DOHH2 (cell line): ENCODE results near the gene TCF15.
A peak's percentile ranks its signal among the peaks of the same experiment; 100 is the strongest.

Experiments used
- H3F3A ChIP-seq: fragments of 200-600 bp; sonication (generic), shearing (Covaris generic); 2 replicates; pipeline ENCODE4 v1.6.0; 2016; ENCODE audit warnings: antibody characterized with exemption, mild to moderate bottlenecking; ENCODE audit not compliant: control insufficient read depth, insufficient read depth
- H3K27ac ChIP-seq: fragments of 200-600 bp; sonication (generic); 2 replicates; pipeline ENCODE4 v1.5.1; 2014; ENCODE audit warnings: low read depth, mild to moderate bottlenecking, low read length, moderate library complexity
- H3K27me3 ChIP-seq: fragments of 200-600 bp; sonication (generic); 2 replicates; pipeline ENCODE4 v1.6.1; 2014; ENCODE audit warnings: mild to moderate bottlenecking, low read length, mixed read lengths; ENCODE audit not compliant: control insufficient read depth
- H3K36me3 ChIP-seq: fragments of 200-600 bp; sonication (generic); 2 replicates; pipeline ENCODE4 v1.6.1; 2014; ENCODE audit warnings: mild to moderate bottlenecking, low read length, moderate library complexity, mixed read lengths; ENCODE audit not compliant: control insufficient read depth
- H3K4me1 ChIP-seq: fragments of 200-600 bp; sonication (generic); 2 replicates; pipeline ENCODE4 v1.6.1; 2014; ENCODE audit warnings: mild to moderate bottlenecking, low read length, mixed read lengths; ENCODE audit not compliant: control insufficient read depth
- H3K4me2 ChIP-seq: fragments of 200-600 bp; sonication (generic); 2 replicates; pipeline ENCODE4 v1.6.0; 2014; ENCODE audit warnings: mild to moderate bottlenecking, low read length, moderate library complexity
- H3K4me3 ChIP-seq: fragments of 200-600 bp; sonication (generic); 2 replicates; pipeline ENCODE4 v1.5.1; 2014; ENCODE audit warnings: mild to moderate bottlenecking, low read length, mixed read lengths
- H3K79me2 ChIP-seq: fragments of 200-600 bp; sonication (generic); 2 replicates; pipeline ENCODE4 v1.6.1; 2014; ENCODE audit warnings: mild to moderate bottlenecking, low read length, mixed read lengths; ENCODE audit not compliant: control insufficient read depth
- H3K9me2 ChIP-seq: fragments of 200-600 bp; sonication (generic); replicated peaks from 2 replicates; pipeline ENCODE4 v1.6.1; 2014; ENCODE audit warnings: mild to moderate bottlenecking, low read length, mixed read lengths; ENCODE audit not compliant: control insufficient read depth
- H3K9me3 ChIP-seq: fragments of 200-600 bp; sonication (generic); 2 replicates; pipeline ENCODE4 v1.6.1; 2014; ENCODE audit warnings: antibody characterized with exemption, low read length, mixed read lengths; ENCODE audit not compliant: control insufficient read depth, insufficient read depth
- H4K20me1 ChIP-seq: fragments of 200-600 bp; sonication (generic); 2 replicates; pipeline ENCODE4 v1.6.0; 2014; ENCODE audit warnings: low read depth, mild to moderate bottlenecking, antibody characterized with exemption, low read length, moderate library complexity; ENCODE audit not compliant: control insufficient read depth, insufficient read depth
- EZH2phosphoT487 ChIP-seq: fragments of 200-600 bp; sonication (generic); IDR thresholded peaks from 2 replicates; pipeline ENCODE4 v1.6.1; 2017; ENCODE audit warnings: borderline replicate concordance, mild to moderate bottlenecking, antibody characterized with exemption, low read length, moderate library complexity, mixed read lengths
- TF ChIP-seq, protein P1 (sequence below): fragments of 200-600 bp; sonication (generic); IDR thresholded peaks from one replicate; pipeline ENCODE4 v1.5.1; 2014; ENCODE audit warnings: antibody characterized with exemption, mild to moderate bottlenecking, low read depth, low read length; ENCODE audit not compliant: poor library complexity, severe bottlenecking

Gene TCF15

DNA sequence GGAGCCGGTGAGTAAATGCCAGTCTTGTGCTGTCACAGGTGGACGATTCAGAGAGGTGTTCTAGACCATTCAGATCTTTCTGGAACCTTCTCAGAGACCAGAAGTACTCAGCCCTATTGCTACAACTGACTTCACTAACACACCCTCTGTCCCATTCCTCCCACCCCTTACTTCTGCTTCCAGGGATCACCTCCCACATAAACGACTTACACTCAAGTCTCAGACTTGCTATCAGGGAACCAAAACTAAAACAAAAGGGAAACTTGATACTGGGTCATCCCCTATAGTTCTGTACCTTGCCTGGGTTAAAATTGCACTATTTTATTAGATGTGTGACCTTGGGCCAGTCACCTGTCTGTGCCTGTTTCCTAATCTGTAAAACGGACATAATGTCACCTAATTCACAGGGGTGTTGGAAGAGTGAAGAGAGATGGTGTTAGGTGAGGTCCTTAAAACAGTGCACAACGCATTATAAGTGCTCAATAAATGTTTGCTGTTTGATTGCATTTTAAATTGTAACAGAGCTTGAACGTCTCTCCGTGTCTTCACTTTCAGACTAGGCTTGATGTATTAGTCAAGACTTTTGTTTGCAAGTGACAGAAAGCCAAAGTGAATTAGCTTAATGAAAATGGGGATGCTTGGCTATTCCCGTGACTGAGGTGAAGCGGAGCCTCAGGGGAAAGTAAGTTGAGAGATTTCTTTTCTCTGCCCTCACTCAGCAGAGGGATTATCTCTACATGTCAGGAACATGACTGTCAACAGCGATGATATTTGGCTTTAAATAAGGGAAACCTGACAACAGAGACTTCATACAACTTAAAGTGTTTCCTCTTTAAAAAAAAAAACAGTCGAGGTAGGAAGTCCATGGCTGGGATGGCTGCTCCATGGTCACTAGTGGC lies 45.9 kb upstream of the TCF15 start:
- H3K36me3 ChIP-seq: no peaks in the 10 kb centered on the region; the same call in 1 of the 2 replicates
- H3K9me3 ChIP-seq: no peaks in the 10 kb centered on the region
- H3K4me3 ChIP-seq: no peak overlapping the region
- no peak overlapping the region for H3K27ac ChIP-seq
- H4K20me1 ChIP-seq: no peaks in the 10 kb centered on the region
- TF ChIP-seq, protein P1, sequence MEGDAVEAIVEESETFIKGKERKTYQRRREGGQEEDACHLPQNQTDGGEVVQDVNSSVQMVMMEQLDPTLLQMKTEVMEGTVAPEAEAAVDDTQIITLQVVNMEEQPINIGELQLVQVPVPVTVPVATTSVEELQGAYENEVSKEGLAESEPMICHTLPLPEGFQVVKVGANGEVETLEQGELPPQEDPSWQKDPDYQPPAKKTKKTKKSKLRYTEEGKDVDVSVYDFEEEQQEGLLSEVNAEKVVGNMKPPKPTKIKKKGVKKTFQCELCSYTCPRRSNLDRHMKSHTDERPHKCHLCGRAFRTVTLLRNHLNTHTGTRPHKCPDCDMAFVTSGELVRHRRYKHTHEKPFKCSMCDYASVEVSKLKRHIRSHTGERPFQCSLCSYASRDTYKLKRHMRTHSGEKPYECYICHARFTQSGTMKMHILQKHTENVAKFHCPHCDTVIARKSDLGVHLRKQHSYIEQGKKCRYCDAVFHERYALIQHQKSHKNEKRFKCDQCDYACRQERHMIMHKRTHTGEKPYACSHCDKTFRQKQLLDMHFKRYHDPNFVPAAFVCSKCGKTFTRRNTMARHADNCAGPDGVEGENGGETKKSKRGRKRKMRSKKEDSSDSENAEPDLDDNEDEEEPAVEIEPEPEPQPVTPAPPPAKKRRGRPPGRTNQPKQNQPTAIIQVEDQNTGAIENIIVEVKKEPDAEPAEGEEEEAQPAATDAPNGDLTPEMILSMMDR: no peak
- no peak for TF ChIP-seq EZH2phosphoT487
- peaks cover 15% of the 10 kb centered on the region for H3K79me2 ChIP-seq
- H3K4me1 ChIP-seq: peaks cover 19% of the 10 kb centered on the region
- H3K9me2 ChIP-seq: no peaks in the 10 kb centered on the region
- no peak overlapping the region for H3K4me2 ChIP-seq
- no peaks in the 10 kb centered on the region for H3F3A ChIP-seq
- H3K27me3 ChIP-seq: peaks cover 28% of the 10 kb centered on the region

DNA sequence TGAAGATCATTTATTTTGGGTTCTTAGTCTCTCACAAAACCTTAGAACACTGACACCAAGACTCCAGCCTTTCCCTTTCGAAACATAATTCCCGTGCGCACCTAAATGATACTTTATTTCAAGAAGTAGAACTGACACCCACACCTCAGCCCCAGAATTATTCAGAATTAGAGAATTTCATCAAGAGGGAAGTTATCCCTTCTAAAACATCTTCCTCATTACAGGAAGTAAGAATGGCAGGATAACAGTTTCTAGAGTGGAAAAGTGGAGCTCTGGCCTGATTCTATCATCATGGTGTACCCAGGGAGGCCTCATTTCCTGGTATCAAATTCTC lies 44.3 kb upstream of the TCF15 start:
- Histone ChIP-seq H3F3A (no peaks in the 10 kb centered on the region), H3K79me2 (peaks cover 19% of the 10 kb centered on the region), H3K4me1 (peaks cover 19% of the 10 kb centered on the region), H3K4me3 (no peak overlapping the region), H3K9me2 (no peaks in the 10 kb centered on the region), H3K4me2 (no peak overlapping the region), H3K27ac (no peak overlapping the region), H3K36me3 (peaks cover 11% of the 10 kb centered on the region), H3K27me3 (peaks cover 23% of the 10 kb centered on the region), H3K9me3 (no peaks in the 10 kb centered on the region), H4K20me1 (no peaks in the 10 kb centered on the region)
- TF ChIP-seq EZH2phosphoT487: no peak
- TF ChIP-seq, protein P1: no peak

DNA sequence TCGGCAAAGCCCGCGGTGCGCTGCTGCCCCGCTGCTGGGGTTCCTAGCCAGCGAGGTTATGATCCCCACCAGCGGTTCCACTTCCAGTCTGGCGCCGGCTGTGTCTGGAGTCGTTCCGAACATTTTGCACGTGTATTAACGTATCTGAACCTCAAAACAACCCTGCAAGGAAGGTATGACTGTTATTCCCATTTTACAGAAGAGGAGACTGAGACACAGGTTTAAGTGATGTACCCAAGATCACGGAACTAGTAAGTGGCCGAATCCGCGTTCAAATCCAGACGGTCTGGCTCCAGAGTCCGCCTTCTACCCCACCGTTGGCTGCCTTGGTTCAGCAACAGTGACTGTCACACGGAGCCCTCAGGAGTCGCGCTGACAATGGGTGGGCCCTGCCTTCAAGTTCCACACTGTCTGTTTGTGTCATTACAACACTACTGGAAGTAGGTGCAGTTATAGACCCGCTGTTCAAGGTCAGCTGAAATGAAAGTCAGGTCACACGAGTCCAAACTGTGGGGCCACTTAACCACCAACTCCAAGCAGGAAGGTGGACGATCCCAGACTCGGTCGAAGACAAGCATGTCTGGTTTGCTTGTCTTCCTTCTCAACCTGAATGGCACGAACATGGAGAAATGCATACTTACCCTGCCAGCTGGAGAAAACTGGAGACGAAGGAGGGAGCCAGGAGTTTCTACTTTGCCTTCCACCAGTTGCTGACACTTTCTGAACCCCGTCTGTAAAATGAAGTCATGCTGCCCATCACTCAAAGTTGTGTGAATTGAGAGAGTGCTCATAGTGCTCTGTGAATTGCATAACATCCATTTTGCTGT lies 43.7 kb upstream of the TCF15 start:
- Histone ChIP-seq H3K9me2 (no peaks in the 10 kb centered on the region), H3F3A (no peaks in the 10 kb centered on the region), H3K4me2 (peak overlapping the region; percentile 76), H3K36me3 (peaks cover 15% of the 10 kb centered on the region), H3K9me3 (no peaks in the 10 kb centered on the region), H3K27me3 (peaks cover 18% of the 10 kb centered on the region), H3K4me3 (peak overlapping the region; percentile 81), H3K4me1 (peaks cover 19% of the 10 kb centered on the region), H4K20me1 (no peaks in the 10 kb centered on the region), H3K27ac (no peak overlapping the region), H3K79me2 (peaks cover 19% of the 10 kb centered on the region)
- TF ChIP-seq, protein P1: no peak
- TF ChIP-seq EZH2phosphoT487: no peak
